ENCODE results near the gene MBTPS1.

The MBTPS1 gene

GRCh38 chr16:84052071-84052622 lies 64.6 kb downstream of the MBTPS1 start:
- no peak for DNase-seq (ENCODE audit: low spot score)

- DNase-seq (ENCODE audit: low spot score) = no peak
Observed at GRCh38 chr16:84050316-84050715, 66.4 kb downstream of the MBTPS1 start.

DNA sequence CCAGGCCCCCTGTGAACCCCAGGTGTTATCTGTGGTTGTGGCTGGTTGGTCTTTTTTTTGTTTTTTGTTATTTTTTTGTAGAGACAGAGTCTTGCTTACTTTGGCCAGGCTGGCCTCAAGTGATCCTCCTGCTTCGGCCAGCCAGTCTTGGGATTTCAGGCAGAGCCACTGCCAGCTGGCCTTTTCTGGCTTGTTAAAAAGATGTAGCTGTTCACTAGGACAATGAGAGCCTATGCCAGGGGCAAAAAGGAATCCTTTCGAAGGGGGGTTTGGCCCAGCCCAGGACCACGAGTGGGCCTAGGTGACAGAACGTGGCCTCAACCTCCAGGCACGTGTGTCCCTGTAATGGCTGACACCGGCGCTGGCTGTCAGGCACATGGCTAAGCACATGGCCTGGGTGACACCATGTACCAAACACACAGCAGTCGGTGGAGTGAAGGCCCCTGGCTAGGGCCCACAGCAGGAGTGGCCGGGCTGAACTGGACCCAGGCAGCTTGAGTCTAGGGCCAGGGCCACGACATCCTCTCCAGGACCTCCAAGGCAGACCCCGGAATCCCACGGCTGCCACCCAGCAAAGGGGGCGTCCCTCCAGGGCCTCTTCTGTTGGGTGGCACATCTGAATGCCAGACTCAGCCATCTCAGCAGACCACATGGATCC lies 67.2 kb downstream of the MBTPS1 start:
- no peak for DNase-seq (ENCODE audit: low spot score)

DNA sequence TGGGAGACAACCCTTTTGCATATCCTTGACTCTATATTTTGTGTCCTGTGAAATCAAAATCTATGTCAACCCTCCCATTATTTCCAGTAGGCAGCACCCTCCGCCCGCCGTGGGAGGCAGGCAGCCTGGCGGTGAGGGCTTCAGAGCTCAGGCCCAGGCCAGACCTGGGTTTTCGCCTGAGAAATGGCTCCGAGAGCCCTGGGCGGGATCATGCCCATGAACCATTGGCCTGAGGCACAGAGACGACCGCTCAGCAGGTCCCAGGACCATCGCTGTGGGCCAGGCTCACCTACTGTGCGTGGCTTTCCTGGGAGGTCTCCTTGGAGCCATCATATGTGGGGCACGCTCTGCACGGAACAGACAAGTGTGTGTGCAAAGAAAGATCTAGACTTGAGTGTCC lies 67.9 kb downstream of the MBTPS1 start:
- DNase-seq (ENCODE audit: low spot score) = no peak

DNA sequence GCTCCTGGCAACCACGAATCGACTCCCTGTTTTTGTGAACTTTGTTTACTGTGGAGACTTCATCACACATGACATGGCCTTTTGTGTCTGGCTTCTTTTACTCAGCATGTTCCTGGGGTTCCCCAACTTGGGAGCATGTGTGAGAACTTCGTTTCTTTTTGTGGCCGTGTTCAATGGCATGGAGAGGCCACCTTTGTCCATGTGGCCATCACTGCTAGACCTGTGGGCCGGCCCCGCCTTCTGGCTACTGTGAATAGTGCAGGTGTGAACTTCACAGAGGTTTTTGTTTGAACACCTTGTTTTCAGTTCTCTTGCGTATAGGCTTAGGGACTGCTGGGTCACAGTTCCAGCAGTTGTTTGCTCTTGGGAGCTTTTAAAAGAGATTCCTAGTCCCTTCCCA lies 68.5 kb downstream of the MBTPS1 start:
- DNase-seq (ENCODE audit: low spot score) = no peak

- DNase-seq (ENCODE audit: low spot score) = no peak
Observed at GRCh38 chr16:84047626-84048025, 69.1 kb downstream of the MBTPS1 start.

GRCh38 chr16:84047206-84047605 lies 69.5 kb downstream of the MBTPS1 start:
- DNase-seq (ENCODE audit: low spot score) = no peak

DNA sequence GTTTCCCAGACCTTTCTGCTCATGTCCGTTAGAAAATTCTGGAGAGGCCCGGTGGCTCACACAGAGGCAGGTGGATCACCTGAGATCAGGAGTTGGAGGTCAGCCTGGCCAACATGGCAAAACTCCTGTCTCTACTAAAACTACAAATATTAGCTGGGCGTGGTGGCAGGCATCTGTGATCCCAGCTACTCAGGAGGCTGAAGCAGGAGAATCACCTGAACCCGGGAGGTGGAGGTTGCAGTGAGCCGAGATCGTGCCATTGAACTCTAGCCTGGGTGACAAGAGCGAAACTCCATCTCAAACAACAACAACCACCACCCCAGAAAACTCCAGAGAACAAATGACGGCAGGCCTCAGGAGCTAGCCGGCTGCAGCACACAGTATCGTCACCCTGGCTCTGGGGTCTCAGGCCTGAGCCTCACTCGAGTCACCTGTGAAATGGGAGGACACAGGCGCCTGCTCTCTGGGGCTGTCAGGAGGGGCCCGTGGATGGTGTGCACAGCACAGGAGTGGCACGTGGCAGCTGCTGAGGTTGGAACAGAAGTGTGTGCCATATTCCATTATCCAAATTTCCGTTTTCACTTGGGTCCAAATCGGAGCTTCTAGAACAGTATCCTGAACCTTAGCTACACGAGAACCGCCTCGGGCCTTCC lies 70.8 kb downstream of the MBTPS1 start:
- no peak for DNase-seq (ENCODE audit: low spot score)

- no peak for DNase-seq (ENCODE audit: low spot score)
Observed at GRCh38 chr16:84045001-84045817, 71.5 kb downstream of the MBTPS1 start.

- DNase-seq (ENCODE audit: low spot score) = no peak
Observed at GRCh38 chr16:84044118-84044488, 72.6 kb downstream of the MBTPS1 start.

GRCh38 chr16:84043486-84044117 lies 73.1 kb downstream of the MBTPS1 start:
- no peak for DNase-seq (ENCODE audit: low spot score)

GRCh38 chr16:84042879-84043485 lies 73.8 kb downstream of the MBTPS1 start:
- no peak for DNase-seq (ENCODE audit: low spot score)

DNA sequence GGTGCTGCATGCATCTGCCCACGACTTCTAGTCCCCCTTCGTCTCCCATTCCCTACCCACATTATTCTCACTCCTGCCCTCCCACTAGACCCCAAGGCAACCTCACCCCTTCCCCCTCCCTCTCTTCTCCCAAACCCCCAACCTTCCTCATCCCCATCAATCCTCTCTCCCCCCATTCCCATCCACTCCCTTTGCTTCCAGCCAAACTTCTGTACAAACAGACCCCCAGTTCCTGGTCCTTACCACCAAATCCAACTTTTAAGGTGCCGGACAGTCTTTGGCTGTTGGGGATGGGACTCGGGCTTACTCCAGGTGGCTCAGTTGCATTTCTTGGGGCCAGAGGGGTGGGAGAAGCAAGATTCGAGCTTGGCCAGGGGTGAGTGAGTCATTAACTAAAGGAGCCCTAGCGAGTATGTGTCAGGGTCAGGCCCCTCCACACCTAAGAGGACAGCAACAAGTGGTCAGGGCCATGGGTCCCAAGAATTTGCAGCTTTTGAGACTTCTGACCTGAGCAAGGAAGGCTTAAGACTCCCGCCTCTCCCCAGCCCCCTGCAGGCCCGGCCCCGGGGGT lies 74.3 kb downstream of the MBTPS1 start, which contains the start of gene SLC38A8:
TSS of gene SLC38A8 (minus strand) at position 488 of the 571 bp plus-strand sequence. CDS start 638 bp downstream, outside the sequence.
- DNase-seq (ENCODE audit: low spot score) = no peak

DNA sequence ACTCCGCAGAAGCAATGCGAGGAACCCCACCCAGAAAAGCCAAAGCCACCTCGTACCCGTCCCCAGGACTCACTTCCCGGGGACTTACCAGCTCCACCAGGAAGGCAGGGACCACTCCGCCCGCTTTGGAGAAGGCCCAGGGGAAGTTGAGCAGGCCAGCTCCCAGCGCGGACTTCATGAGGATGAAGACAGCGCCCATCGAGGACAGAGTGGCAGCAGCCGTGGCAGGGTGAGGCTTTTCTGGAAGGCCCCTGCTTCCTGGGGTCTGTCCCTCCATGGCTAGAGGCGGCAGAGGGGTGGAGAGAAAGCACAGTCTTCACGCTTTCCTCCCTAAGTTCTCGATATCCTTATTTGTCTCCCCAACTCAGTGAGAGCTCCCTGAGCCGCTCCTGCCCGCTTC lies 74.9 kb downstream of the MBTPS1 start:
- no peak for DNase-seq (ENCODE audit: low spot score)

- DNase-seq (ENCODE audit: low spot score) = no peak
Observed at GRCh38 chr16:84040823-84041820, 75.6 kb downstream of the MBTPS1 start.

DNA sequence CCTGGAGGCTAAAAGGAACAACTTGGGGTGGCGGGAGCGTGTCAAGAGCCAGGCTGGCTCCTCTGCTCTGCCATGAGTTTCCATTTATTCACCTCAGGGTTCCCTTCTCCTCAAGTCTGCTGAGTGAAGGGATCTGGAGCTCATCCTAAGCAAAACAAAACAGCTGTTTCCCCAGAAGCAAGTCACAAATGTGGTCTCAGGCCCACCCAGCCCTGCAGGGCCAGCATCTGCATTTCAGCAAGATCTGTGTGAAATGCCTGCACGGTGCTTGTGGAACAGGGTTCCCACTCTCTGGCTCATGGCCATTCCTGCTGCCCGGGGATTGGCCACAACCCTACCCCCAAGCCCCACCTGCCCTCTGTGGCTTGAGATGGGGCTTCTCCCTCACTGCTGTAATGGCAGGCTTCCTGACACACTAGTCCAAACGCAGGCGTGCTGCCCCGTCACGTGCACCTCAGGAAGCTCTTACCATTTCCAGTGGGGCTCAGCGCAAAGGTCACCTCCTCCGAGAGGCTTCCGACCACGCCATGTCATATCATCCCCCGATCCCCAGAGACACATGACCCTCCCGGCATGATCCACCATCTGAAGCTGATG lies 76.4 kb downstream of the MBTPS1 start:
- DNase-seq (ENCODE audit: low spot score) = no peak

- DNase-seq (ENCODE audit: low spot score) = no peak
Observed at GRCh38 chr16:84039696-84040095, 77.0 kb downstream of the MBTPS1 start.

GRCh38 chr16:84038469-84038868 lies 78.3 kb downstream of the MBTPS1 start:
- DNase-seq (ENCODE audit: low spot score) = no peak

GRCh38 chr16:84036982-84037425 lies 79.7 kb downstream of the MBTPS1 start:
- no peak for DNase-seq (ENCODE audit: low spot score)

- DNase-seq (ENCODE audit: low spot score) = no peak
Observed at GRCh38 chr16:84036131-84036530, 80.6 kb downstream of the MBTPS1 start.

Measured in putamen (tissue), 1 donor.